HepG2 (cell line): Measurements from ENCODE around the gene BIRC6. TPM values are rescaled to one million over a fixed set of nuclear protein-coding genes. Genes with fewer than 3 reads are reported as not detected.
"Not testable (repeated sequence)": the region's sequence is repeated elsewhere in the genome, so short reads cannot be mapped to it uniquely, and the experiment has no call there.

Experiments
- ATAC-seq: fragments of 200-7000 bp; cut with Tn5 transposase; 3 replicates; pipeline ENCODE4 v1.9.1; 2020; ENCODE audit warnings: mild to moderate bottlenecking, moderate library complexity
- BruUV-seq: library from RNA; stranded (reverse); fragments of 400-500 nt; replicated peaks from 2 replicates; lab custom pipeline; 2021; lab: Mats Ljungman, UMichigan
- CTCF ChIA-PET: fragments of 300-600 bp; formaldehyde crosslinking; extraction: SDS; loops from one replicate; lab custom pipeline; 2021; ENCODE audit warnings: low total read pairs, inconsistent platforms, low intra/inter-chr PET ratio; lab: Yijun Ruan, JAX
- POLR2A ChIA-PET: fragments of 350-600 bp; sonication (Branson Sonifier 250); formaldehyde crosslinking; loops from one replicate; lab custom pipeline; 2020; ENCODE audit warnings: antibody characterized with exemption, inconsistent platforms; lab: Yijun Ruan, JAX
- DNase-seq: peaks from one replicate; pipeline ENCODE4 v3.0.0-alpha.2; 2015; ENCODE audit warnings: low spot score
- FAIRE-seq: peaks from 3 replicates; lab custom pipeline; 2011; peaks lifted over from hg19 to GRCh38; lab: Jason Lieb, UNC
- H2AFZ ChIP-seq: one replicate; pipeline ENCODE4 v1.6.1; 2011; ENCODE audit warnings: low read length, inconsistent platforms
- H3K27ac ChIP-seq: fragments of 300-600 bp; 3 replicates; pipeline ENCODE4 v1.8.0; 2011; ENCODE audit warnings: mixed run types, mild to moderate bottlenecking, mixed read lengths, low read length, inconsistent platforms; ENCODE audit not compliant: insufficient read depth; ENCODE audit errors: extremely low read length
- H3K27me3 ChIP-seq, 2 experiments: fragments of 200-600 bp in 1 of 2; 2 replicates in 1 of 2; 3 replicates in 1 of 2; pipeline versions ENCODE4 v1.6.0 to v1.8.0; 2011; ENCODE audit warnings: low read length in 2 of 2, mild to moderate bottlenecking in 2 of 2, moderate library complexity in 2 of 2, inconsistent platforms in 1 of 2; ENCODE audit not compliant: insufficient read depth in 2 of 2, control insufficient read depth in 1 of 2
- H3K36me3 ChIP-seq, 2 experiments: fragments of 200-600 bp in 1 of 2; replicated peaks in 1 of 2; 2 replicates in 1 of 2; 3 replicates in 1 of 2; pipeline versions ENCODE4 v1.5.1 to v1.8.0; 2011; ENCODE audit warnings: low read length in 2 of 2, inconsistent platforms in 1 of 2; ENCODE audit not compliant: insufficient read depth in 2 of 2, control insufficient read depth in 1 of 2
- H3K4me1 ChIP-seq: 2 replicates; pipeline ENCODE4 v1.5.1; 2012; ENCODE audit warnings: low read length, inconsistent platforms; ENCODE audit not compliant: insufficient read depth
- H3K4me2 ChIP-seq: 2 replicates; pipeline ENCODE4 v1.6.0; 2011; ENCODE audit warnings: low read depth, low read length, inconsistent platforms
- H3K4me3 ChIP-seq, 3 experiments: fragments of 200-600 bp in 1 of 3; sonication (generic), shearing (Covaris generic) in 1 of 3; replicated peaks in 1 of 3; 2 replicates each; pipeline ENCODE4 v1.5.1; 2011 to 2016; ENCODE audit warnings: low read length in 3 of 3, inconsistent platforms in 2 of 3, low read depth in 2 of 3, mild to moderate bottlenecking in 2 of 3, control low read depth in 1 of 3, mixed read lengths in 1 of 3; ENCODE audit not compliant: insufficient read depth in 1 of 3
- H3K79me2 ChIP-seq: one replicate; pipeline ENCODE4 v1.6.1; 2011; ENCODE audit warnings: low read length, inconsistent platforms; ENCODE audit not compliant: insufficient read depth
- H3K9ac ChIP-seq: 2 replicates; pipeline ENCODE4 v1.6.0; 2011; ENCODE audit warnings: mild to moderate bottlenecking, low read depth, low read length, inconsistent platforms; ENCODE audit not compliant: insufficient read depth
- H3K9me3 ChIP-seq: 2 replicates; pipeline ENCODE4 v1.5.1; 2012; ENCODE audit warnings: mild to moderate bottlenecking, low read length
- H4K20me1 ChIP-seq: 2 replicates; pipeline ENCODE4 v1.6.0; 2011; ENCODE audit warnings: inconsistent platforms, mild to moderate bottlenecking, low read length, moderate library complexity; ENCODE audit not compliant: insufficient read depth
- POGZ ChIP-seq: sonication (generic); formaldehyde crosslinking; IDR thresholded peaks from 2 replicates; pipeline ENCODE4 v1.4.0; 2020; ENCODE audit warnings: mild to moderate bottlenecking, missing genetic modification reagents
- SALL1 ChIP-seq: sonication (generic); formaldehyde crosslinking; IDR thresholded peaks from 2 replicates; pipeline ENCODE4 v1.8.0; 2022; ENCODE audit warnings: mild to moderate bottlenecking, missing genetic modification reagents
- ZMYM3 ChIP-seq: sonication (generic); formaldehyde crosslinking; IDR thresholded peaks from 2 replicates; pipeline ENCODE4 v1.5.1; 2020; ENCODE audit warnings: mild to moderate bottlenecking, missing genetic modification reagents
- ZNF121 ChIP-seq: sonication (generic); formaldehyde crosslinking; IDR thresholded peaks from 2 replicates; pipeline ENCODE4 v1.5.0; 2020; ENCODE audit warnings: mild to moderate bottlenecking, missing genetic modification reagents
- ZNF460 ChIP-seq: sonication (generic); formaldehyde crosslinking; IDR thresholded peaks from 2 replicates; pipeline ENCODE4 v1.5.1; 2020; ENCODE audit warnings: missing genetic modification reagents, mild to moderate bottlenecking, borderline replicate concordance
- ZNF543 ChIP-seq: sonication (generic); formaldehyde crosslinking; IDR thresholded peaks from 2 replicates; pipeline ENCODE4 v1.4.0; 2020; ENCODE audit warnings: mild to moderate bottlenecking, missing genetic modification reagents
- ZNF572 ChIP-seq: sonication (generic); formaldehyde crosslinking; IDR thresholded peaks from 2 replicates; pipeline ENCODE4 v1.5.1; 2020; ENCODE audit warnings: mild to moderate bottlenecking, missing genetic modification reagents
- ZNF770 ChIP-seq: sonication (generic); formaldehyde crosslinking; IDR thresholded peaks from 2 replicates; pipeline ENCODE4 v1.5.0; 2020; ENCODE audit warnings: mild to moderate bottlenecking, missing genetic modification reagents
- WGBS: methylation state at CpG from one replicate; pipeline ENCODE4 v1.1.6; 2017; ENCODE audit warnings: low lambda C conversion rate; 5-methylcytosine and 5-hydroxymethylcytosine counted together
- in situ Hi-C: cut with HindIII; loops from 2 replicates; pipeline ENCODE4 v1.10.0; 2017; ENCODE audit warnings: low pct_unique_long_range_greater_than_20kb; ENCODE audit not compliant: extremely low pct_ligation_motif_present
- intact Hi-C: fragments of 100-400 bp; cut with micrococcal nuclease; formaldehyde crosslinking; loops from one replicate; pipeline ENCODE4 v1.10.0; 2022; ENCODE audit not compliant: unreplicated experiment
- polyA plus RNA-seq, 8 experiments: library from polyadenylated mRNA; depleted of rRNA in 3 of 8; stranded (reverse) in 7 of 8; unstranded in 1 of 8; fragments of >200 nt; fragmentation: Illumina TruSeq in 4 of 8; extraction: Trizol in 4 of 8; gene quantifications; 2 replicates each; pipeline versions ENCODE4 v1.2.1 to v1.2.3, GENCODE V29; 2011 to 2016; ENCODE audit warnings: low read depth in 4 of 8, missing spikeins in 1 of 8, mixed read lengths in 1 of 8; ENCODE audit not compliant: insufficient read depth in 1 of 8
- total RNA-seq, 5 experiments: library from RNA; depleted of rRNA; stranded (reverse); fragments of >200 nt; fragmentation: Illumina TruSeq; extraction: Trizol; gene quantifications; 2 replicates each; pipeline ENCODE4 v1.2.3, GENCODE V29; 2016; ENCODE audit warnings: low read depth in 1 of 5

The BIRC6 gene
- total and polyA plus RNA-seq, 2 of the 13 experiments (the other 11 are each of a cell fraction or from before 2014, with no cell fraction given) = 65.6 to 120 TPM

GRCh38 chr2:32362997-32363396, 6.2 kb downstream of the BIRC6 start:
- H3K79me2 ChIP-seq = peaks cover 100% of the 10 kb centered on the region
- peak overlapping the region; percentile 18; the same call in 1 of the 2 replicates for H3K4me2 ChIP-seq
- H3K27ac ChIP-seq, H3K36me3 ChIP-seq, CTCF ChIA-PET, ATAC-seq, H2AFZ ChIP-seq, H3K9me3 ChIP-seq, intact Hi-C loops, in situ Hi-C loops, BruUV-seq, H3K4me3 ChIP-seq, H3K27me3 ChIP-seq, DNase-seq, H3K9ac ChIP-seq, FAIRE-seq: not testable (repeated sequence)
- POLR2A ChIA-PET = interaction anchor here (0.5 kb wide), 1 partner anchor 8 kb away, joined by 3 read pairs; no protein-coding TSS in a partner anchor
- 90% methylated on average over 2 of the region's 2 CpGs for WGBS
- H3K4me1 ChIP-seq = peaks cover 76% of the 10 kb centered on the region
- peaks cover 76% of the 10 kb centered on the region for H4K20me1 ChIP-seq
- 0 out of 2 replicates have a peak, but pooled peaks have one; percentile 27 for TF ChIP-seq ZNF572
- peak; percentile 53 for TF ChIP-seq POGZ
- peak; percentile 83 for TF ChIP-seq ZMYM3 (CRISPR knock-in tag)
- TF ChIP-seq ZNF543 (CRISPR knock-in tag) = 0 out of 2 replicates have a peak, but pooled peaks have one; percentile 42
- TF ChIP-seq ZNF121 (CRISPR knock-in tag) = peak; percentile 77
- peak; percentile 92 for TF ChIP-seq ZNF770
- 0 out of 2 replicates have a peak, but pooled peaks have one; percentile 19 for TF ChIP-seq SALL1
- peak; percentile 88 for TF ChIP-seq ZNF460 (CRISPR knock-in tag)
